GM21576 (cell line): ENCODE measurements around the gene MYO3A.

Source experiments
- ATAC-seq: cut with Tn5 transposase; IDR thresholded peaks from one replicate; pipeline ENCODE4 v1.9.1; 2021; ENCODE audit warnings: mild to moderate bottlenecking, moderate library complexity; ENCODE audit not compliant: unreplicated experiment

MYO3A gene

DNA sequence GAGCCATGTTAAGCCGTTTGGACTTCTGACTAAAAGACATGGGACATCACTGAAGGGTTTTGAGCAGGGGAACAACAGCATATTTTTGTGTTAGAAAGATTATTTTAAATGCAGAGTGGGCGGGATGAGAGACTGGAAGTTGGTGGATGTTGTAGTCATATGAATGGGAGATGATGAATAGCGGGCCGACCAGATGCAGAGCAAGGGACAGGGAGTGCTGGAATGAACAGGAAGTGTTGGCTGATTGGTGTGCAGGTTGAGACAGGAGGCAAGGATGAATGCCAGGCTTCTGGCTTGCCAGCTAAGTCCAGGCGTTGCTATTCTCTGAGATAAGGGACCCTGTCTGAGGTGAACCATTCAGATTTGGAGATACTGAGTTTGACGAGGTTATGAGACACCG is 320.6 kb downstream of the MYO3A start:
- no peak for ATAC-seq

DNA sequence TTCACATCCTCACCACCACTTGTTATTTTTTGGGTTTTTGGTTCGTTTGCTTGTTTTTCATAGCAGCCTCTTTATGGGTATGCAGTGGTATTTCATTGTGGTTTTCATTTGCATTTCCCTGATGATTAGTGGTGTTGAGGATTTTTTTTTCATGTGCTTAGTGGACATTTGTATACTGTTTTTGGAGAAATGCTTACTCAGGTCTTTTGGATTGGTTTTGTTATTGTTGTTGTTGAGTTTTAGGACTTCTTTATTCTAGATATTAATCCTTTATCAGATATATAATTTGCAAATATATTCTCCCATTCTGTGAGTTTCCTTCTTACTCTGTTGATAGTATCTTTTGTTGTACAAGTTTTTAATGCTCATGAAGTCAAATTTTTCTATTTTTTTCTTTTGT is 325.3 kb downstream of the MYO3A start:
- no peak for ATAC-seq
